Cardiac atrium fibroblast (primary cell): ENCODE data around the gene SCYGR7. TPM values are rescaled to one million over a fixed set of nuclear protein-coding genes. Genes with fewer than 3 reads are reported as not detected.

ENCODE experiments used
- total RNA-seq: library from RNA; depleted of rRNA; stranded (reverse); fragments of >200 nt; gene quantifications from 2 replicates; pipeline ENCODE4 v1.2.3, GENCODE V29; 2015

The SCYGR7 gene, protein sequence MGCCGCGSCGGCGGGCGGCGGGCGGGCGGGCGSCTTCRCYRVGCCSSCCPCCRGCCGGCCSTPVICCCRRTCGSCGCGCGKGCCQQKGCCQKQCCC
- total RNA-seq, result not detected in 2 replicates

DNA sequence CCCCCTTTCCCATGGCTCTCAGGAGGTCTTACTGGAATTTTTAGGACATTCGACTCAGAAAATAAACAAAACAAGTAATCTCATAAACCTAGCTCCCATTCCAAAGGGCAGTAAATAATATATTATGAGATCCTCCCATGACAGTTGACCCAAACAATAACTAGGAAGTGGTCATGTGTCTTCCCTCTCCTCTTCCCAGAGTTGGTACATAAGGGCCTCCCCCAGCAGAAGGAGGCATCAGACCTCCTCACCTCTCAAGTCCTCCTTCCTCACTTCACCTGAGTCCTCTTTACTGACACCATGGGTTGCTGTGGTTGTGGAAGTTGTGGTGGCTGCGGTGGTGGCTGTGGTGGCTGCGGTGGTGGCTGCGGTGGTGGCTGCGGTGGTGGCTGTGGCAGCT is at the start of gene SCYGR7:
Gene SCYGR7, plus strand, starts transcription at position 301 of the 400 bp plus-strand sequence. Its CDS starts 0 bp downstream, at position 301.

GRCh38 chr2:227717687-227718567 is 10.2 kb upstream of the SCYGR7 start, which contains the start of gene SLC19A3:
SLC19A3 (minus strand) TSS chr2:227718028; CDS start chr2:227702318, 15,710 bp downstream.

GRCh38 chr2:227724394-227725039 is 3.6 kb upstream of the SCYGR7 start, which contains the start of gene SCYGR6:
SCYGR6 (minus strand) TSS chr2:227724757; CDS start chr2:227724757, 0 bp downstream.

DNA sequence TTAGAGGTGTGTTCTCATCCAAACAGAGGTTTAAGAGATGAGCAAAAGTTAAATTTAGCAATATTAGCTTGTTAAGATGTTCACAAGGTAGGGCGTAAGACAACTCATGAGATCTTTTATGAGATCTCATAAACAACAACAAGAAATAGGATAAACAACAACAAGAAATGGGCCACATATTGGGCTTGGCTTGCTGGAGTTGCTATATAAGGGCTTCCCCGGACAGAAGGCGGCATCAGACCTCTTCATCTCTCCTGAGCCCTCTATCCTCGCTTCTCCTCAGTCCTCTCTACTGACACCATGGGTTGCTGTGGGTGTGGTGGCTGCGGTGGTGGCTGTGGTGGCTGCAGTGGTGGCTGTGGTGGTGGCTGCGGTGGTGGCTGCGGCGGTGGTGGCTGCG is 17.5 kb downstream of the SCYGR7 start, which contains the start of gene SCYGR8:
Gene SCYGR8, plus strand, starts transcription at position 301 of the 400 bp plus-strand sequence. Its CDS starts 0 bp downstream, at position 301.

Other genes with a start within 250 kb of the SCYGR7 start
- not detected in 2 replicates for gene SCYGR2, start 129.4 kb upstream of the SCYGR7 start, total RNA-seq
- not detected in 2 replicates for gene SCYGR3, start 113.5 kb upstream of the SCYGR7 start, total RNA-seq
- not detected in 2 replicates for gene SCYGR4, start 110.8 kb upstream of the SCYGR7 start, total RNA-seq
- not detected in 2 replicates for gene SCYGR5, start 61.5 kb upstream of the SCYGR7 start, total RNA-seq
- gene SLC19A3, start 10.3 kb upstream of the SCYGR7 start, total RNA-seq, result 2.2 and 2.6 TPM in 2 replicates
- gene SCYGR6, start 3.6 kb upstream of the SCYGR7 start, total RNA-seq, result not detected in 2 replicates
- gene SCYGR8, start 17.6 kb downstream of the SCYGR7 start, total RNA-seq, result not detected in 2 replicates
- gene CCL20, start 85.5 kb downstream of the SCYGR7 start, total RNA-seq, result 0.54 and 0.65 TPM in 2 replicates
- gene DAW1, start 143.3 kb downstream of the SCYGR7 start, total RNA-seq, result 8.7 and 9.6 TPM in 2 replicates